CD8-positive, alpha-beta memory T cell (primary cell): ENCODE data around the gene PARP2. TPM values are rescaled to one million over a fixed set of nuclear protein-coding genes. Genes with fewer than 3 reads are reported as not detected.
A peak's percentile ranks its signal among the peaks of the same experiment; 100 is the strongest.

Experiments
- CTCF ChIA-PET: fragments of 350-600 bp; sonication (Branson Sonifier 250); formaldehyde crosslinking; loops from one replicate; lab custom pipeline; 2021; ENCODE audit warnings: antibody characterized with exemption; lab: Charles Lee
- POLR2A ChIA-PET: fragments of 350-600 bp; sonication (Branson Sonifier 250); formaldehyde crosslinking; loops from one replicate; lab custom pipeline; 2021; ENCODE audit warnings: antibody characterized with exemption; lab: Charles Lee
- DNase-seq, 5 donors: peaks; one replicate each; pipeline versions ENCODE4 v3.0.0 to v3.0.0-alpha.2; 2020 to 2022; ENCODE audit warnings: mixed read lengths in 1 of 5
- H3K27ac ChIP-seq: one replicate; pipeline ENCODE4 v1.7.0; 2013; ENCODE audit warnings: low read depth, mild to moderate bottlenecking, low read length, moderate library complexity
- H3K27me3 ChIP-seq: 2 replicates; pipeline ENCODE4 v1.7.0; 2013; ENCODE audit warnings: low read length, mild to moderate bottlenecking; ENCODE audit not compliant: insufficient read depth, poor library complexity, severe bottlenecking
- H3K36me3 ChIP-seq: 2 replicates; pipeline ENCODE4 v1.7.0; 2013; ENCODE audit warnings: mild to moderate bottlenecking, low read length, moderate library complexity; ENCODE audit not compliant: insufficient read depth
- H3K4me1 ChIP-seq: 2 replicates; pipeline ENCODE4 v1.7.0; 2013; ENCODE audit warnings: mild to moderate bottlenecking, low read length, moderate library complexity; ENCODE audit not compliant: insufficient read depth
- H3K4me3 ChIP-seq: 2 replicates; pipeline ENCODE4 v1.7.0; 2013; ENCODE audit warnings: mild to moderate bottlenecking, low read length
- H3K9me3 ChIP-seq: 2 replicates; pipeline ENCODE4 v1.7.0; 2013; ENCODE audit warnings: mild to moderate bottlenecking, low read length
- H3K27ac Mint-ChIP-seq, 8 donors: one replicate each; pipeline ENCODE4 v1.8.0; 2020 to 2021; ENCODE audit warnings: mixed read lengths in 8 of 8, mild to moderate bottlenecking in 6 of 8, inconsistent platforms in 3 of 8, moderate library complexity in 3 of 8
- H3K27me3 Mint-ChIP-seq, 2 donors: one replicate each; pipeline ENCODE4 v1.8.0; 2020 to 2021; ENCODE audit warnings: mixed read lengths in 2 of 2, mild to moderate bottlenecking in 1 of 2, moderate library complexity in 1 of 2
- H3K36me3 Mint-ChIP-seq, 3 donors: one replicate each; pipeline ENCODE4 v1.8.0; 2020 to 2021; ENCODE audit warnings: mixed read lengths in 3 of 3, inconsistent platforms in 1 of 3, mild to moderate bottlenecking in 1 of 3
- H3K4me1 Mint-ChIP-seq, 3 donors: one replicate each; pipeline ENCODE4 v1.8.0; 2020 to 2021; ENCODE audit warnings: mixed read lengths in 3 of 3, inconsistent platforms in 1 of 3, mild to moderate bottlenecking in 1 of 3
- H3K4me3 Mint-ChIP-seq, 7 donors: one replicate each; pipeline ENCODE4 v1.8.0; 2020 to 2021; ENCODE audit warnings: mixed read lengths in 7 of 7, mild to moderate bottlenecking in 6 of 7, moderate library complexity in 4 of 7, inconsistent platforms in 2 of 7
- H3K9me3 Mint-ChIP-seq, 5 donors: one replicate each; pipeline ENCODE4 v1.8.0; 2020 to 2022; ENCODE audit warnings: mixed read lengths in 5 of 5, mild to moderate bottlenecking in 3 of 5, moderate library complexity in 2 of 5, inconsistent platforms in 1 of 5
- polyA plus RNA-seq: library from polyadenylated mRNA; unstranded; fragments of 300-500 nt; fragmentation: Illumina TruSeq; gene quantifications from one replicate; pipeline ENCODE4 v1.2.3, GENCODE V29; 2021
- total RNA-seq, 2 experiments: library from RNA; stranded (reverse); gene quantifications; one replicate each; pipeline ENCODE4 v1.2.3, GENCODE V29; 2021

PARP2 gene
- total and polyA plus RNA-seq, 3 experiments from 2014 or later = 13.6 to 41.3 (median 35.0) TPM

DNA sequence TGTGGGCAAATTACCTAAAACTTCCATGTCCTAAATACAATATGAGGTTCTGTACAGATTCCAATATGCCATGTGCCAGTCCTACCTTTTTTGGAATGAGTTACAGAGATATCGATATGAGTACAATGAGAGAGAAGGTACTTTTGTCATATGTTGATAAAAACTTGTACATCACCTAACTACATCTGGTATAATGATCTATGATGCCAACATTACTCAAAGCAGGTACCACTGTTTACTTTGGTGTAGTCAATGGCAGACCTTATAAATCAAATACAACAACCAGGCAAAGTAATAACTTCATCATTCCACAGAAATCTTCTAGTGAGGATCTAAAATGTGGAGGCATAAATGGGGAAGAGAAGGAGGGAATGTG, 57.1 kb downstream of the PARP2 start:
- H3K9me3 ChIP-seq = no peaks in the 10 kb centered on the region
- no peaks in the 10 kb centered on the region for H3K27me3 Mint-ChIP-seq
- no peak overlapping the region for H3K27ac ChIP-seq
- no peak for DNase-seq
- peak overlapping the region in 3 of 8 donors; percentile 2 to 56 (median 9) for H3K27ac Mint-ChIP-seq
- H3K4me3 ChIP-seq = no peak overlapping the region
- peaks cover 19 to 25% (median 23%) of the 10 kb centered on the region in 3 donors for H3K4me1 Mint-ChIP-seq
- no peaks in the 10 kb centered on the region for H3K27me3 ChIP-seq
- peaks cover 10% of the 10 kb centered on the region for H3K36me3 ChIP-seq
- H3K4me3 Mint-ChIP-seq = no peak overlapping the region
- ChIA-PET POLR2A (no interaction called here), CTCF (interaction anchor here (2.1 kb wide), 1 partner anchor 15 kb away, joined by 5 read pairs; no protein-coding TSS in a partner anchor)
- no peaks in the 10 kb centered on the region for H3K9me3 Mint-ChIP-seq
- H3K4me1 ChIP-seq = no peaks in the 10 kb centered on the region
- peaks cover 5 to 83% (median 31%) of the 10 kb centered on the region in 3 donors for H3K36me3 Mint-ChIP-seq

DNA sequence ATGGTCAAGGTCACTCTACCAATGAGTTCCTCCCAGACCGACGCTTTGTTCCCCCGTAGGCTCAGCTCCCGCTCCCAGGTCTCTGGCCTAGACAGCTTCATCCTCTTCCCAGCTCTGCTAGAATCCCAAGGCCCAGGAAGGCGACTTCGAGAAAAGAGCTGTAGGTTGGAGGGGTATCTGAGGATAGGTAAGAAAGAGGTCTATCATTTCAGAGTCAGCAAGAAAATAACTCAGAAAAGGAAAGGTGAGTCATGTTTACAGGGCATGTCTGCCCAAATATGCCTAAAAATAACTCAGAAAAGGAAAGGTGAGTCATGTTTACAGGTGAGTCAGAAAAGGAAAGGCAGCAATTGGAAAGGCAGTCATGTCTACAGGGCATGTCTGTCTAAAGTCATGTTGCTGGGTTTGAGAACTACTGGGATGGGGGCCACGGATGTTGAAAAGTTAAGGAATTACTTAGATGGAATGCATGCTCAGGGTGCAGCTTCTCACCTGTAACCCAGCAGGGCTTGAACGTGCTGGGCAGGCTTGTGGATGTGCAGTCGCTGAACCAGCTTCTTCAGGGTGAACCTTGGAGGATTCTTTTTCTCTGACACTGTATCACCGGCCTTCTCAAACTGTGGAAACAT, 57.6 kb downstream of the PARP2 start:
- Mint-ChIP-seq H3K27ac (peak overlapping the region in 6 of 8 donors; percentile 3 to 56 (median 32)), H3K27me3 (no peaks in the 10 kb centered on the region), H3K9me3 (no peaks in the 10 kb centered on the region), H3K4me1 (peaks cover 20 to 26% (median 25%) of the 10 kb centered on the region in 3 donors), H3K36me3 (peaks cover 5 to 83% (median 31%) of the 10 kb centered on the region in 3 donors), H3K4me3 (no peak overlapping the region)
- no peaks in the 10 kb centered on the region for H3K27me3 ChIP-seq
- no peak overlapping the region for H3K27ac ChIP-seq
- POLR2A ChIA-PET = no interaction called here
- no peak overlapping the region for H3K4me3 ChIP-seq
- no peaks in the 10 kb centered on the region for H3K4me1 ChIP-seq
- peaks cover 7% of the 10 kb centered on the region for H3K36me3 ChIP-seq
- CTCF ChIA-PET = interaction anchor here (0.9 to 2.1 kb wide), 2 partner anchors 12 to 15 kb away, joined by 3 to 5 read pairs; partner anchors contain the start of gene TEP1
- H3K9me3 ChIP-seq = no peaks in the 10 kb centered on the region
- DNase-seq = no peak

DNA sequence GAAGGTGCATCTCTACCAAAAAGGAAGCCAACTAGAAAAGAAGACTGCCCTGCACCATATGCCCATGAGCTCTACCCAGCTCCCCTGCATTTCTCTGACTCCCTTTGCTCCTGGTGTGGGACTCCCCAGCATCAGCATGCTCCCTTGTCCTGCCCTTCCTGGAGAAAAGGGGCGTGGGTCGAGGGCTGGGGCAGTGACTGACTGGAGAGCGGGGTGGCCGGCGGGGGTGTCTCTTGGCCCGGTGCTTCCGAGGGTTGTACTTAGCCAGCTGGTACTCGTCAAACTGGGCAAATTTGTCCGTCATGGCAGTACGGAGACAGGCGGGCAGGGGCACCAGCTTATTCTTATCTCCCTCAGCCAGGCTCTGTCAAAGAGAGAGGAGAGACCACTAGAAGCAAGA, 60.1 kb downstream of the PARP2 start:
- POLR2A ChIA-PET = interaction anchor here (0.7 kb wide), 1 partner anchor 230 kb away, joined by 4 read pairs; no protein-coding TSS in a partner anchor
- H3K4me3 Mint-ChIP-seq = no peak overlapping the region
- Histone ChIP-seq H3K9me3 (no peaks in the 10 kb centered on the region), H3K4me1 (no peaks in the 10 kb centered on the region), H3K4me3 (no peak overlapping the region), H3K27me3 (no peaks in the 10 kb centered on the region), H3K27ac (no peak overlapping the region), H3K36me3 (peaks cover 18% of the 10 kb centered on the region)
- no peaks in the 10 kb centered on the region for H3K9me3 Mint-ChIP-seq
- no peak for DNase-seq
- no peaks in the 10 kb centered on the region for H3K27me3 Mint-ChIP-seq
- peaks cover 5 to 88% (median 33%) of the 10 kb centered on the region in 3 donors for H3K36me3 Mint-ChIP-seq
- no peak overlapping the region for H3K27ac Mint-ChIP-seq
- CTCF ChIA-PET = interaction anchor here (3.6 kb wide), 1 partner anchor 12 kb away, joined by 19 read pairs; no protein-coding TSS in a partner anchor
- peaks cover 32 to 49% (median 43%) of the 10 kb centered on the region in 3 donors for H3K4me1 Mint-ChIP-seq

Other genes starting within 250 kb of the PARP2 start
- gene OR4K17, start 232.9 kb upstream of the PARP2 start, total RNA-seq = not detected
- not detected for gene OR4K17, start 232.9 kb upstream of the PARP2 start, polyA plus RNA-seq
- gene OR4N5, start 204.8 kb upstream of the PARP2 start, total RNA-seq = not detected
- not detected for gene OR4N5, start 204.8 kb upstream of the PARP2 start, polyA plus RNA-seq
- gene OR11G2, start 152.7 kb upstream of the PARP2 start, total RNA-seq = not detected
- not detected for gene OR11G2, start 152.7 kb upstream of the PARP2 start, polyA plus RNA-seq
- gene OR11H6, start 119.9 kb upstream of the PARP2 start, total RNA-seq = not detected
- not detected for gene OR11H6, start 119.9 kb upstream of the PARP2 start, polyA plus RNA-seq
- not detected for gene OR11H7, start 114.7 kb upstream of the PARP2 start, total RNA-seq
- not detected for gene OR11H7, start 114.7 kb upstream of the PARP2 start, polyA plus RNA-seq
- gene OR11H4, start 104.3 kb upstream of the PARP2 start, total RNA-seq = not detected
- gene OR11H4, start 104.3 kb upstream of the PARP2 start, polyA plus RNA-seq = not detected
- 10 to 100 TPM; 33.2 to 35.0 TPM for gene TTC5, start 37.7 kb upstream of the PARP2 start, total RNA-seq
- 21.5 TPM for gene TTC5, start 37.7 kb upstream of the PARP2 start, polyA plus RNA-seq
- 10 to 100 TPM; 43.6 to 50.5 TPM for gene CCNB1IP1, start 10.4 kb upstream of the PARP2 start, total RNA-seq
- 16.8 TPM for gene CCNB1IP1, start 10.4 kb upstream of the PARP2 start, polyA plus RNA-seq
- gene TEP1, start 69.9 kb downstream of the PARP2 start, total RNA-seq = 10 to 100 TPM; 31.7 to 33.0 TPM
- 9.1 TPM for gene TEP1, start 69.9 kb downstream of the PARP2 start, polyA plus RNA-seq
- gene KLHL33, start 92.5 kb downstream of the PARP2 start, total RNA-seq = under 1 TPM; 0.09 TPM
- gene KLHL33, start 92.5 kb downstream of the PARP2 start, polyA plus RNA-seq = 0.12 TPM
- 10 to 100 TPM; 58.0 to 58.1 TPM for gene OSGEP, start 111.2 kb downstream of the PARP2 start, total RNA-seq
- 48.9 TPM for gene OSGEP, start 111.2 kb downstream of the PARP2 start, polyA plus RNA-seq
- gene APEX1, start 111.6 kb downstream of the PARP2 start, total RNA-seq = 100 to 1,000 TPM; 242 to 248 TPM
- gene APEX1, start 111.6 kb downstream of the PARP2 start, polyA plus RNA-seq = 117 TPM
- gene PIP4P1, start 117.8 kb downstream of the PARP2 start, total RNA-seq = 10 to 100 TPM; 29.5 to 33.5 TPM
- gene PIP4P1, start 117.8 kb downstream of the PARP2 start, polyA plus RNA-seq = 36.4 TPM
- gene PNP, start 125.8 kb downstream of the PARP2 start, total RNA-seq = 100 to 1,000 TPM; 181 to 188 TPM
- gene PNP, start 125.8 kb downstream of the PARP2 start, polyA plus RNA-seq = 84.0 TPM
- gene RNASE10, start 161.9 kb downstream of the PARP2 start, total RNA-seq = under 1 TPM in 1 of 2 experiments, not detected in 1; 0.31 TPM
- gene RNASE10, start 161.9 kb downstream of the PARP2 start, polyA plus RNA-seq = not detected
- gene RNASE9, start 217.4 kb downstream of the PARP2 start, total RNA-seq = not detected
- not detected for gene RNASE9, start 217.4 kb downstream of the PARP2 start, polyA plus RNA-seq
- gene RNASE11, start 244.4 kb downstream of the PARP2 start, total RNA-seq = not detected
- gene RNASE11, start 244.4 kb downstream of the PARP2 start, polyA plus RNA-seq = not detected
- gene RNASE12, start 247.7 kb downstream of the PARP2 start, total RNA-seq = not detected
- gene RNASE12, start 247.7 kb downstream of the PARP2 start, polyA plus RNA-seq = not detected